Activated naive CD4-positive, alpha-beta T cell treated with anti-CD3 and anti-CD28 coated beads for 36 hours (primary cell): ENCODE data around the gene ULK3. TPM values are rescaled to one million over a fixed set of nuclear protein-coding genes. Genes with fewer than 3 reads are reported as not detected.

Experiments
- CTCF ChIA-PET: fragments of 350-600 bp; sonication (Branson Sonifier 250); formaldehyde crosslinking; loops from one replicate; lab custom pipeline; 2021; ENCODE audit warnings: antibody characterized with exemption; lab: Charles Lee
- DNase-seq: peaks from one replicate; pipeline ENCODE4 v3.0.0-alpha.2; 2020
- H3K27ac Mint-ChIP-seq: one replicate; pipeline ENCODE4 v1.8.0; 2021; ENCODE audit warnings: mild to moderate bottlenecking, mixed read lengths
- H3K27me3 Mint-ChIP-seq: one replicate; pipeline ENCODE4 v1.8.0; 2021; ENCODE audit warnings: low read depth, mixed read lengths
- H3K36me3 Mint-ChIP-seq: one replicate; pipeline ENCODE4 v1.8.0; 2021; ENCODE audit warnings: low read depth, mixed read lengths
- H3K4me1 Mint-ChIP-seq: one replicate; pipeline ENCODE4 v1.8.0; 2021; ENCODE audit warnings: low read depth, mixed read lengths
- H3K4me3 Mint-ChIP-seq: one replicate; pipeline ENCODE4 v1.8.0; 2021; ENCODE audit warnings: mild to moderate bottlenecking, moderate library complexity, mixed read lengths
- H3K9me3 Mint-ChIP-seq: one replicate; pipeline ENCODE4 v1.8.0; 2021; ENCODE audit warnings: mixed read lengths
- intact Hi-C: fragments of 100-400 bp; cut with micrococcal nuclease; formaldehyde crosslinking; loops from one replicate; pipeline ENCODE4 v1.15.1; 2023
- total RNA-seq, 2 experiments: library from RNA; stranded (reverse); gene quantifications; one replicate each; pipeline ENCODE4 v1.2.3, GENCODE V29; 2021

ULK3 gene
- total RNA-seq, 2 experiments from 2014 or later = 58.9 to 69.2 TPM

GRCh38 chr15:74882528-74882927, 39.6 kb upstream of the ULK3 start:
- Mint-ChIP-seq H3K4me1 (peaks cover 1% of the 10 kb centered on the region), H3K36me3 (no peaks in the 10 kb centered on the region), H3K27ac (no peak overlapping the region), H3K9me3 (peaks cover 3% of the 10 kb centered on the region), H3K4me3 (no peak overlapping the region), H3K27me3 (no peaks in the 10 kb centered on the region)
- no peak for DNase-seq
- CTCF ChIA-PET = interaction anchor here (1.2 to 5.4 kb wide), 3 partner anchors 12 to 25 kb away, joined by 3 to 27 read pairs (median 7); no protein-coding TSS in a partner anchor
- intact Hi-C loops = no loop called here

- Mint-ChIP-seq H3K27ac (no peak overlapping the region), H3K9me3 (peaks cover 3% of the 10 kb centered on the region), H3K27me3 (no peaks in the 10 kb centered on the region), H3K4me3 (no peak overlapping the region), H3K4me1 (no peaks in the 10 kb centered on the region), H3K36me3 (no peaks in the 10 kb centered on the region)
- CTCF ChIA-PET = no interaction called here
- DNase-seq = no peak
- intact Hi-C loops = loop anchor here (10.0 kb wide), 1 partner anchor 327 kb away; the partner anchor contains the start of gene C15orf39
Observed at GRCh38 chr15:74878273-74878672, 35.3 kb upstream of the ULK3 start.

GRCh38 chr15:74873756-74874424, 30.9 kb upstream of the ULK3 start:
- Mint-ChIP-seq H3K4me1 (peaks cover 36% of the 10 kb centered on the region), H3K27me3 (no peaks in the 10 kb centered on the region), H3K4me3 (peak overlapping the region; percentile 98), H3K9me3 (no peaks in the 10 kb centered on the region), H3K36me3 (peaks cover 7% of the 10 kb centered on the region), H3K27ac (peak overlapping the region; percentile 71)
- intact Hi-C loops = loop anchor here (1.0 to 10.0 kb wide), 6 partner anchors 15 to 578 kb away; partner anchors contain the start of genes ARID3B, C15orf39, FAM219B and SIN3A
- DNase-seq = peak; percentile 29
- CTCF ChIA-PET = interaction anchor here (0.7 to 5.3 kb wide), 4 partner anchors 9 to 104 kb away, joined by 4 to 23 read pairs (median 5); no protein-coding TSS in a partner anchor

GRCh38 chr15:74873036-74873755, 30.2 kb upstream of the ULK3 start, which contains the start of gene SCAMP2:
Gene SCAMP2 (minus strand): TSS chr15:74873365. CDS start chr15:74873255, 110 bp downstream.
- no peaks in the 10 kb centered on the region for H3K9me3 Mint-ChIP-seq
- peaks cover 8% of the 10 kb centered on the region for H3K36me3 Mint-ChIP-seq
- peak within 1 kb of the TSS; percentile 98 for H3K4me3 Mint-ChIP-seq
- intact Hi-C loops = loop anchor here (1.0 to 10.0 kb wide), 6 partner anchors 16 to 579 kb away; partner anchors contain the start of genes ARID3B, C15orf39, FAM219B and SIN3A
- no peaks in the 10 kb centered on the region for H3K27me3 Mint-ChIP-seq
- DNase-seq = peak; percentile 92
- H3K4me1 Mint-ChIP-seq = peaks cover 42% of the 10 kb centered on the region
- peak within 1 kb of the TSS; percentile 92 for H3K27ac Mint-ChIP-seq
- CTCF ChIA-PET = interaction anchor here (0.9 to 5.3 kb wide), 3 partner anchors 27 to 104 kb away, joined by 4 to 23 read pairs (median 6); no protein-coding TSS in a partner anchor

- no peaks in the 10 kb centered on the region for H3K9me3 Mint-ChIP-seq
- peak overlapping the region; percentile 98 for H3K4me3 Mint-ChIP-seq
- intact Hi-C loops = loop anchor here (1.0 to 10.0 kb wide), 6 partner anchors 17 to 580 kb away; partner anchors contain the start of genes ARID3B, C15orf39, FAM219B and SIN3A
- peaks cover 13% of the 10 kb centered on the region for H3K36me3 Mint-ChIP-seq
- no peak for DNase-seq
- H3K27me3 Mint-ChIP-seq = no peaks in the 10 kb centered on the region
- peaks cover 48% of the 10 kb centered on the region for H3K4me1 Mint-ChIP-seq
- peak overlapping the region; percentile 92 for H3K27ac Mint-ChIP-seq
- CTCF ChIA-PET = interaction anchor here (5.3 kb wide), 1 partner anchor 28 kb away, joined by 23 read pairs; no protein-coding TSS in a partner anchor
Observed at GRCh38 chr15:74872702-74873035, 29.7 kb upstream of the ULK3 start.

- Mint-ChIP-seq H3K4me3 (peak overlapping the region; percentile 60), H3K27me3 (no peaks in the 10 kb centered on the region), H3K27ac (peak overlapping the region; percentile 90), H3K4me1 (peaks cover 68% of the 10 kb centered on the region), H3K36me3 (peaks cover 19% of the 10 kb centered on the region), H3K9me3 (no peaks in the 10 kb centered on the region)
- DNase-seq = no peak
- intact Hi-C loops = loop anchor here (1.0 to 10.0 kb wide), 4 partner anchors 68 to 582 kb away; partner anchors contain the start of genes C15orf39, COX5A and SIN3A
- CTCF ChIA-PET = interaction anchor here (0.7 to 3.2 kb wide), 13 partner anchors 10 to 235 kb away, joined by 3 to 22 read pairs (median 4); no protein-coding TSS in a partner anchor
Observed at GRCh38 chr15:74870436-74871215, 27.7 kb upstream of the ULK3 start.

- peak overlapping the region; percentile 60 for H3K4me3 Mint-ChIP-seq
- H3K36me3 Mint-ChIP-seq = peaks cover 21% of the 10 kb centered on the region
- H3K4me1 Mint-ChIP-seq = peaks cover 72% of the 10 kb centered on the region
- peak overlapping the region; percentile 90 for H3K27ac Mint-ChIP-seq
- no peaks in the 10 kb centered on the region for H3K27me3 Mint-ChIP-seq
- intact Hi-C loops = loop anchor here (1.0 to 10.0 kb wide), 4 partner anchors 68 to 582 kb away; partner anchors contain the start of genes C15orf39, COX5A and SIN3A
- peak; percentile 80 for DNase-seq
- no peaks in the 10 kb centered on the region for H3K9me3 Mint-ChIP-seq
- CTCF ChIA-PET = interaction anchor here (0.7 to 3.2 kb wide), 15 partner anchors 11 to 235 kb away, joined by 3 to 22 read pairs (median 4); partner anchors contain the start of gene CSK
Observed at GRCh38 chr15:74869726-74870407, 26.9 kb upstream of the ULK3 start.

- Mint-ChIP-seq H3K36me3 (peaks cover 21% of the 10 kb centered on the region), H3K4me3 (no peak overlapping the region), H3K27ac (peak overlapping the region; percentile 90), H3K4me1 (peaks cover 75% of the 10 kb centered on the region), H3K9me3 (no peaks in the 10 kb centered on the region), H3K27me3 (no peaks in the 10 kb centered on the region)
- no peak for DNase-seq
- CTCF ChIA-PET = interaction anchor here (0.8 to 3.2 kb wide), 9 partner anchors 11 to 99 kb away, joined by 3 to 22 read pairs (median 4); partner anchors contain the start of gene CSK
- intact Hi-C loops = no loop called here
Observed at GRCh38 chr15:74869372-74869725, 26.4 kb upstream of the ULK3 start.

GRCh38 chr15:74868059-74868458, 25.1 kb upstream of the ULK3 start:
- peak; percentile 38 for DNase-seq
- intact Hi-C loops = no loop called here
- peaks cover 21% of the 10 kb centered on the region for H3K36me3 Mint-ChIP-seq
- H3K27ac Mint-ChIP-seq = peak overlapping the region; percentile 68
- H3K9me3 Mint-ChIP-seq = no peaks in the 10 kb centered on the region
- CTCF ChIA-PET = interaction anchor here (0.9 kb wide), 1 partner anchor 34 kb away, joined by 4 read pairs; no protein-coding TSS in a partner anchor
- H3K4me1 Mint-ChIP-seq = peaks cover 83% of the 10 kb centered on the region
- H3K27me3 Mint-ChIP-seq = no peaks in the 10 kb centered on the region
- H3K4me3 Mint-ChIP-seq = peak overlapping the region; percentile 10

- Mint-ChIP-seq H3K36me3 (peaks cover 18% of the 10 kb centered on the region), H3K27me3 (no peaks in the 10 kb centered on the region), H3K4me3 (no peak overlapping the region), H3K9me3 (no peaks in the 10 kb centered on the region), H3K27ac (peak overlapping the region; percentile 68), H3K4me1 (peaks cover 82% of the 10 kb centered on the region)
- no peak for DNase-seq
- CTCF ChIA-PET = interaction anchor here (0.9 kb wide), 1 partner anchor 34 kb away, joined by 4 read pairs; no protein-coding TSS in a partner anchor
- intact Hi-C loops = no loop called here
Observed at GRCh38 chr15:74867466-74868038, 24.6 kb upstream of the ULK3 start.
